ENCODE data around the gene NCOR2.

DNA sequence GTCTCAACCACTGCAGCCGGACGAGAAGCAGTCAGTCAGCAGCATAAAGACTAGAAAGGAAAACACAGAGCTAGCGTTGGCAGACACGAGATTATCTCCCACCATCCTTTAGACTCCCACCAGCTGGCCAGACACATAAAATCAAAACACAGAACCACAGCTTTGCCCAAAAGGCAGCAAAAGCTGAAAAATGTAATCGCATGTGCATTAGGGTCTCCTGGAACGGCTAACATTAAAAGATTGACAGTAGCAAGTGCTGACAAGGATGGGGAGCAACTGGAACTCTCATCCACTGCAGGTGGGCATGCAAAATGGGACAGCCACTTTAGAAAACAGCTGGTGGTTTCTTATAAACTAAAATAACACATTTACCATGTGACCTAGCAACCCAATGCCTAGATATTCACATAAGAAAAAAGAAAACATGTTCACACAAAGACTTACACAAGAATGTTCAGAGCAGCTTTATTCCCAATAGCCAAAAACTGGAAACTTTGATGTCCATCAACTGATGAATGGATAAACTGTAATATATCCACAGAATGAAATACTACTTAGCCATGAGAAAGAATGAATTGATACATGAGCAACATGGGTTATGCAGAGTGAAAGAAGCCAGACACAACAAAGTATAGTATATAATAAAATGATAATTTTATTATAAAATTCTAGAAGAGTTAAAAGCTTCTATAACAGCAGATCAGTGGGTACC lies 37.7 kb downstream of the NCOR2 start:
- TF ChIP-seq POLR2AphosphoS5 (IDR thresholded peaks at IDR 0.05; ENCODE audit: borderline replicate concordance, low read depth, low read length) (no peak), EZH2 (IDR thresholded peaks at IDR 0.05) (no peak)

All from SK-N-MC (cell line).